Erythroblast (primary cell): ENCODE data around the gene PRH2.

Source experiments
- DNase-seq, 2 experiments: peaks; one replicate each; lab custom pipeline; 2025; lab: John Stamatoyannopoulos, UW
- GATA1 ChIP-seq: IDR thresholded peaks from 2 replicates; pipeline ENCODE4 v1.6.1; 2011; ENCODE audit warnings: low read depth, mild to moderate bottlenecking, control low read depth, low read length, moderate library complexity
- POLR2A ChIP-seq: IDR thresholded peaks from 2 replicates; pipeline ENCODE4 v1.6.1; 2011; ENCODE audit warnings: mild to moderate bottlenecking, low read length

Gene PRH2

DNA sequence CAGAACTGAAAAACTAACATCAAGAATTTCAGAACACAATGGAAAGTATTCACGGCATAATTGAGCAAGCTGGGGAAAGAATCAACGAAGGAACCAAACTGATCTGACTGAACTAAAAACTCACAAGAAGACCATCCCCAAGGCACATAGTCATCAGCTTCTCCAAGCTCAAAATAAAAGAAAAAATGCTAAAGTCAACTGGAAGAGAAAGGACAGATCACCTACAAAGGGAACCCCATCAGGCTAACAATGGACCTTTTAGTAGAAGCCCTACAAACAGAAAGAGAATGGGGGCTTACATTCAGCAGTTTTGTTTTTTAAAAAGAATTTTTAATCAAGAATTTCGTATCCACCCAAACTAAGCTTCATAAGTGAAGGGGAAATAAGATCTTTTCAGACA, 45.9 kb downstream of the PRH2 start:
- TF ChIP-seq GATA1 (no peak), POLR2A (no peak)
- DNase-seq: no peak

DNA sequence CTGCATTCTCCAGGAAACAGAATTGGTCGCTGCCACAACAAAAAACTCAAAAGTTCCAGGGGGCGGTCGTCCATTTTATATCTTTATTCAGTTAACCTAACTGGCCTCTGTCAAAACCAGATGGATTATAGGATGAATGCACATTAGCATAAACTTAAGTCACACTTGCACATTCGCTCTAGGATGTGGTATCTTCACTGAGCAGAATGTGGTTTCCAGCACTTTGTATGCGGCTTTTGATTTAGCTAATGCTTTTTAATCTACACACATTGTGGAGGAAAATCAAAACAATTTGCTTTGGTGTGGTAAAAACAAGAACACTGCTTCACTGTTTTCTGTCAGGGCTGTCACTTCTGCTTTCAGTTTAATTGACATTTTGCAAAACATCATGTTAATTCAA, 53.2 kb downstream of the PRH2 start:
- no peak for TF ChIP-seq POLR2A
- no peak for TF ChIP-seq GATA1
- no peak for DNase-seq
